GM21786 (cell line): Measurements from ENCODE around the gene ENOX1.
"Not testable (repeated sequence)": the region's sequence is repeated elsewhere in the genome, so short reads cannot be mapped to it uniquely, and the experiment has no call there.

Source experiments
- ATAC-seq: cut with Tn5 transposase; IDR thresholded peaks from one replicate; pipeline ENCODE4 v1.9.1; 2021; ENCODE audit not compliant: unreplicated experiment

ENOX1 gene

DNA sequence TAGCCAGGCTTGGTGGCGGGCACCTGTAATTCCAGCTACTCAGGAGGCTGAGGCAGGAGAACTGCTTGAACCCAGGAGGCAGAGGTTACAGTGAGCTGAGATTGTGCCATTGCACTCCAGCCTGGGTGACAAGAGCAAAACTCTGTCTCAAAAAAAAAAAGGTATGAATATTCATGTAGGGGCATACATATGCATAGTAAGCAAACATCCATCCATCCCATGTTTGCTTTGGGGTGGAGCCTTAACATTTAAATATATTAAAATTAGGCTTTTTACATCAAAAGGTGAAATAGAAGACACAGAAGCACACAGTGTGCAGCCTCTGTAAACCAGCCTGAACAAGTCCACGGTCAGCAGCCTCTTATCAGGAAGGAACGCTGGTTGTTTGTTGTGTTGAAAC is 618.3 kb downstream of the ENOX1 start:
- not testable (repeated sequence) for ATAC-seq

DNA sequence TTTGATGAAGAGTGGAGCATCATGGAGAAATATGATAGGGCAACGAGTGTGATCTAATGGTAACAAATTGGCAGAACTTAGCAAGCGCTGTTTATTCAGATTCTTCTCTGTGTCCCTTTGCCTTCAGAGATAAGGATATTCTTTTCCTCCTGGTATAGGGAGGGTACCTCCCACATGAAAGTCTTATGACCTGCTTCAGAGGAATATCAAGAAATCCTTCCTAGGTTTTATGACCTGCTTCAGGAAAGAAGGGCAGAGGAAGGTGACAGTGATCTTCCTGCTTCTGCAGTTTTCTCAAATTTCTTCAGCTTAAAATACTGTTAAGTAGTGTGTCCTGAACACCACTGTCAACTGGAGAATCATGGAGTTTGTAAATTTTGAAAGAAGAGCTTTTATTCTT is 619.0 kb downstream of the ENOX1 start:
- no peak for ATAC-seq

GRCh38 chr13:43166644-43167457 is 619.9 kb downstream of the ENOX1 start:
- ATAC-seq, result no peak
